GM12878 (cell line): ENCODE results near the gene MTO1. TPM values are rescaled to one million over a fixed set of nuclear protein-coding genes. Genes with fewer than 3 reads are reported as not detected.

ENCODE experiments used
- ESRRA ChIP-seq: IDR thresholded peaks from 2 replicates; pipeline ENCODE4 v1.6.1; 2012; ENCODE audit warnings: mild to moderate bottlenecking, low read length, improper control_type of control experiment
- FOS ChIP-seq: IDR thresholded peaks from 3 replicates; pipeline ENCODE4 v1.6.1; 2011; ENCODE audit warnings: borderline replicate concordance; ENCODE audit not compliant: insufficient read length; ENCODE audit errors: extremely low read depth
- FOXM1 ChIP-seq: IDR thresholded peaks from 2 replicates; pipeline ENCODE4 v1.6.1; 2012; ENCODE audit warnings: low read depth, mild to moderate bottlenecking, inconsistent platforms, low read length, moderate library complexity
- IKZF1 ChIP-seq: fragments of 450-650 bp; conservative IDR thresholded peaks from 2 replicates; pipeline ENCODE4 v1.6.1; 2017; ENCODE audit warnings: antibody characterized with exemption, mild to moderate bottlenecking
- RFX5 ChIP-seq: IDR thresholded peaks from 2 replicates; pipeline ENCODE4 v1.6.1; 2011; ENCODE audit warnings: low read depth, low read length, improper control_type of control experiment
- SP1 ChIP-seq: IDR thresholded peaks from one replicate; pipeline ENCODE4 v1.6.1; 2011; ENCODE audit warnings: low read depth, low read length
- SREBF1 ChIP-seq: IDR thresholded peaks from 2 replicates; pipeline ENCODE4 v1.6.1; 2012; ENCODE audit warnings: mild to moderate bottlenecking, low read length
- polyA plus RNA-seq, 11 experiments: library from polyadenylated mRNA; depleted of rRNA in 4 of 11; unstranded in 6 of 11; stranded (reverse) in 5 of 11; fragments of >200 nt; fragmentation: Nextera tagmentation in 4 of 11; fragmentation: Illumina TruSeq in 1 of 11; extraction: Ambion mirVana in 4 of 11; extraction: Trizol in 1 of 11; gene quantifications; 1 replicate in 1 of 11; 2 replicates in 10 of 11; pipeline versions ENCODE4 v1.2.1 to v1.2.3, GENCODE V29; 2011 to 2016; ENCODE audit warnings: inconsistent platforms in 2 of 11, missing spikeins in 2 of 11, low read depth in 1 of 11
- total RNA-seq, 4 experiments: library from RNA; depleted of rRNA in 3 of 4; stranded (reverse); fragments of >200 nt in 3 of 4; fragmentation: Illumina TruSeq in 1 of 4; extraction: Trizol in 1 of 4; gene quantifications; 2 replicates each; pipeline versions ENCODE4 v1.2.1 to v1.2.3, GENCODE V29; 2013 to 2021
- TF ChIP-seq, protein P1 (sequence below): fragments of 450-650 bp; formaldehyde crosslinking; IDR thresholded peaks from 2 replicates; pipeline ENCODE4 v1.5.0; 2022; ENCODE audit warnings: mild to moderate bottlenecking, missing genetic modification characterization
- TF ChIP-seq, protein P2 (sequence below): IDR thresholded peaks from 2 replicates; pipeline ENCODE4 v1.6.1; 2011; ENCODE audit warnings: mild to moderate bottlenecking, low read depth, low read length, moderate library complexity; ENCODE audit not compliant: insufficient replicate concordance
- TF ChIP-seq, protein P3 (sequence below): IDR thresholded peaks from 2 replicates; pipeline ENCODE4 v1.6.1; 2012; ENCODE audit warnings: mild to moderate bottlenecking, low read depth, low read length
- TF ChIP-seq, protein P4 (sequence below): fragments of 450-650 bp; IDR thresholded peaks from 2 replicates; pipeline ENCODE4 v1.6.1; 2017; ENCODE audit warnings: mild to moderate bottlenecking, moderate library complexity
- TF ChIP-seq, protein P5 (sequence below): fragments of 450-650 bp; formaldehyde crosslinking; IDR thresholded peaks from 2 replicates; pipeline ENCODE4 v1.4.0; 2022; ENCODE audit warnings: mild to moderate bottlenecking, moderate library complexity

The MTO1 gene
- total and polyA plus RNA-seq, 10 of the 15 experiments (the other 5 are each of a cell fraction or from before 2014, with no cell fraction given): 24.8 to 53.6 (median 33.1) TPM

DNA sequence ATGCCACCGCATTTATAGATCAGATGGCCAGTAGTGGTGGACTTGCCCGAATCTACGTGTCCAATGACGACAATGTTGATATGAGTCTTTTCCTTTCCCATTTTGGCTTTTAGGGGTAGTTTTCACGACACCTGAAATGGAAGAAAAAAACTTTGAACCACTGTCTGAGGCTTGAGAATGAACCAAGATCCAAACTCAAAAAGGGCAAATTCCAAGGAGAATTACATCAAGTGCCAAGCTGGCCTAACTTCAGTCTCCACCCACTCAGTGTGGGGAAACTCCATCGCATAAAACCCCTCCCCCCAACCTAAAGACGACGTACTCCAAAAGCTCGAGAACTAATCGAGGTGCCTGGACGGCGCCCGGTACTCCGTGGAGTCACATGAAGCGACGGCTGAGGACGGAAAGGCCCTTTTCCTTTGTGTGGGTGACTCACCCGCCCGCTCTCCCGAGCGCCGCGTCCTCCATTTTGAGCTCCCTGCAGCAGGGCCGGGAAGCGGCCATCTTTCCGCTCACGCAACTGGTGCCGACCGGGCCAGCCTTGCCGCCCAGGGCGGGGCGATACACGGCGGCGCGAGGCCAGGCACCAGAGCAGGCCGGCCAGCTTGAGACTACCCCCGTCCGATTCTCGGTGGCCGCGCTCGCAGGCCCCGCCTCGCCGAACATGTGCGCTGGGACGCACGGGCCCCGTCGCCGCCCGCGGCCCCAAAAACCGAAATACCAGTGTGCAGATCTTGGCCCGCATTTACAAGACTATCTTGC lies 58.6 kb downstream of the MTO1 start (continued):
- TF ChIP-seq, protein P1, sequence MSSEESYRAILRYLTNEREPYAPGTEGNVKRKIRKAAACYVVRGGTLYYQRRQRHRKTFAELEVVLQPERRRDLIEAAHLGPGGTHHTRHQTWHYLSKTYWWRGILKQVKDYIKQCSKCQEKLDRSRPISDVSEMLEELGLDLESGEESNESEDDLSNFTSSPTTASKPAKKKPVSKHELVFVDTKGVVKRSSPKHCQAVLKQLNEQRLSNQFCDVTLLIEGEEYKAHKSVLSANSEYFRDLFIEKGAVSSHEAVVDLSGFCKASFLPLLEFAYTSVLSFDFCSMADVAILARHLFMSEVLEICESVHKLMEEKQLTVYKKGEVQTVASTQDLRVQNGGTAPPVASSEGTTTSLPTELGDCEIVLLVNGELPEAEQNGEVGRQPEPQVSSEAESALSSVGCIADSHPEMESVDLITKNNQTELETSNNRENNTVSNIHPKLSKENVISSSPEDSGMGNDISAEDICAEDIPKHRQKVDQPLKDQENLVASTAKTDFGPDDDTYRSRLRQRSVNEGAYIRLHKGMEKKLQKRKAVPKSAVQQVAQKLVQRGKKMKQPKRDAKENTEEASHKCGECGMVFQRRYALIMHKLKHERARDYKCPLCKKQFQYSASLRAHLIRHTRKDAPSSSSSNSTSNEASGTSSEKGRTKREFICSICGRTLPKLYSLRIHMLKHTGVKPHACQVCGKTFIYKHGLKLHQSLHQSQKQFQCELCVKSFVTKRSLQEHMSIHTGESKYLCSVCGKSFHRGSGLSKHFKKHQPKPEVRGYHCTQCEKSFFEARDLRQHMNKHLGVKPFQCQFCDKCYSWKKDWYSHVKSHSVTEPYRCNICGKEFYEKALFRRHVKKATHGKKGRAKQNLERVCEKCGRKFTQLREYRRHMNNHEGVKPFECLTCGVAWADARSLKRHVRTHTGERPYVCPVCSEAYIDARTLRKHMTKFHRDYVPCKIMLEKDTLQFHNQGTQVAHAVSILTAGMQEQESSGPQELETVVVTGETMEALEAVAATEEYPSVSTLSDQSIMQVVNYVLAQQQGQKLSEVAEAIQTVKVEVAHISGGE (CRISPR knock-in tag): 0 out of 2 replicates have a peak, but pooled peaks have one; percentile 29
- TF ChIP-seq, protein P2, sequence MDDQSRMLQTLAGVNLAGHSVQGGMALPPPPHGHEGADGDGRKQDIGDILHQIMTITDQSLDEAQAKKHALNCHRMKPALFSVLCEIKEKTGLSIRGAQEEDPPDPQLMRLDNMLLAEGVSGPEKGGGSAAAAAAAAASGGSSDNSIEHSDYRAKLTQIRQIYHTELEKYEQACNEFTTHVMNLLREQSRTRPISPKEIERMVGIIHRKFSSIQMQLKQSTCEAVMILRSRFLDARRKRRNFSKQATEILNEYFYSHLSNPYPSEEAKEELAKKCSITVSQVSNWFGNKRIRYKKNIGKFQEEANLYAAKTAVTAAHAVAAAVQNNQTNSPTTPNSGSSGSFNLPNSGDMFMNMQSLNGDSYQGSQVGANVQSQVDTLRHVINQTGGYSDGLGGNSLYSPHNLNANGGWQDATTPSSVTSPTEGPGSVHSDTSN: no peak
- TF ChIP-seq FOS: no peak
- TF ChIP-seq FOXM1: no peak
- TF ChIP-seq, protein P3, sequence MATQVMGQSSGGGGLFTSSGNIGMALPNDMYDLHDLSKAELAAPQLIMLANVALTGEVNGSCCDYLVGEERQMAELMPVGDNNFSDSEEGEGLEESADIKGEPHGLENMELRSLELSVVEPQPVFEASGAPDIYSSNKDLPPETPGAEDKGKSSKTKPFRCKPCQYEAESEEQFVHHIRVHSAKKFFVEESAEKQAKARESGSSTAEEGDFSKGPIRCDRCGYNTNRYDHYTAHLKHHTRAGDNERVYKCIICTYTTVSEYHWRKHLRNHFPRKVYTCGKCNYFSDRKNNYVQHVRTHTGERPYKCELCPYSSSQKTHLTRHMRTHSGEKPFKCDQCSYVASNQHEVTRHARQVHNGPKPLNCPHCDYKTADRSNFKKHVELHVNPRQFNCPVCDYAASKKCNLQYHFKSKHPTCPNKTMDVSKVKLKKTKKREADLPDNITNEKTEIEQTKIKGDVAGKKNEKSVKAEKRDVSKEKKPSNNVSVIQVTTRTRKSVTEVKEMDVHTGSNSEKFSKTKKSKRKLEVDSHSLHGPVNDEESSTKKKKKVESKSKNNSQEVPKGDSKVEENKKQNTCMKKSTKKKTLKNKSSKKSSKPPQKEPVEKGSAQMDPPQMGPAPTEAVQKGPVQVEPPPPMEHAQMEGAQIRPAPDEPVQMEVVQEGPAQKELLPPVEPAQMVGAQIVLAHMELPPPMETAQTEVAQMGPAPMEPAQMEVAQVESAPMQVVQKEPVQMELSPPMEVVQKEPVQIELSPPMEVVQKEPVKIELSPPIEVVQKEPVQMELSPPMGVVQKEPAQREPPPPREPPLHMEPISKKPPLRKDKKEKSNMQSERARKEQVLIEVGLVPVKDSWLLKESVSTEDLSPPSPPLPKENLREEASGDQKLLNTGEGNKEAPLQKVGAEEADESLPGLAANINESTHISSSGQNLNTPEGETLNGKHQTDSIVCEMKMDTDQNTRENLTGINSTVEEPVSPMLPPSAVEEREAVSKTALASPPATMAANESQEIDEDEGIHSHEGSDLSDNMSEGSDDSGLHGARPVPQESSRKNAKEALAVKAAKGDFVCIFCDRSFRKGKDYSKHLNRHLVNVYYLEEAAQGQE: no peak
- no peak for TF ChIP-seq SREBF1
- TF ChIP-seq IKZF1: peak; percentile 27; the same call in 1 of the 2 replicates
- TF ChIP-seq, protein P4, sequence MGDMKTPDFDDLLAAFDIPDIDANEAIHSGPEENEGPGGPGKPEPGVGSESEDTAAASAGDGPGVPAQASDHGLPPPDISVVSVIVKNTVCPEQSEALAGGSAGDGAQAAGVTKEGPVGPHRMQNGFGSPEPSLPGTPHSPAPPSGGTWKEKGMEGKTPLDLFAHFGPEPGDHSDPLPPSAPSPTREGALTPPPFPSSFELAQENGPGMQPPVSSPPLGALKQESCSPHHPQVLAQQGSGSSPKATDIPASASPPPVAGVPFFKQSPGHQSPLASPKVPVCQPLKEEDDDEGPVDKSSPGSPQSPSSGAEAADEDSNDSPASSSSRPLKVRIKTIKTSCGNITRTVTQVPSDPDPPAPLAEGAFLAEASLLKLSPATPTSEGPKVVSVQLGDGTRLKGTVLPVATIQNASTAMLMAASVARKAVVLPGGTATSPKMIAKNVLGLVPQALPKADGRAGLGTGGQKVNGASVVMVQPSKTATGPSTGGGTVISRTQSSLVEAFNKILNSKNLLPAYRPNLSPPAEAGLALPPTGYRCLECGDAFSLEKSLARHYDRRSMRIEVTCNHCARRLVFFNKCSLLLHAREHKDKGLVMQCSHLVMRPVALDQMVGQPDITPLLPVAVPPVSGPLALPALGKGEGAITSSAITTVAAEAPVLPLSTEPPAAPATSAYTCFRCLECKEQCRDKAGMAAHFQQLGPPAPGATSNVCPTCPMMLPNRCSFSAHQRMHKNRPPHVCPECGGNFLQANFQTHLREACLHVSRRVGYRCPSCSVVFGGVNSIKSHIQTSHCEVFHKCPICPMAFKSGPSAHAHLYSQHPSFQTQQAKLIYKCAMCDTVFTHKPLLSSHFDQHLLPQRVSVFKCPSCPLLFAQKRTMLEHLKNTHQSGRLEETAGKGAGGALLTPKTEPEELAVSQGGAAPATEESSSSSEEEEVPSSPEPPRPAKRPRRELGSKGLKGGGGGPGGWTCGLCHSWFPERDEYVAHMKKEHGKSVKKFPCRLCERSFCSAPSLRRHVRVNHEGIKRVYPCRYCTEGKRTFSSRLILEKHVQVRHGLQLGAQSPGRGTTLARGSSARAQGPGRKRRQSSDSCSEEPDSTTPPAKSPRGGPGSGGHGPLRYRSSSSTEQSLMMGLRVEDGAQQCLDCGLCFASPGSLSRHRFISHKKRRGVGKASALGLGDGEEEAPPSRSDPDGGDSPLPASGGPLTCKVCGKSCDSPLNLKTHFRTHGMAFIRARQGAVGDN: 0 out of 2 replicates have a peak, but pooled peaks have one; percentile 25
- no peak for TF ChIP-seq ESRRA
- no peak for TF ChIP-seq RFX5
- TF ChIP-seq, protein P5, sequence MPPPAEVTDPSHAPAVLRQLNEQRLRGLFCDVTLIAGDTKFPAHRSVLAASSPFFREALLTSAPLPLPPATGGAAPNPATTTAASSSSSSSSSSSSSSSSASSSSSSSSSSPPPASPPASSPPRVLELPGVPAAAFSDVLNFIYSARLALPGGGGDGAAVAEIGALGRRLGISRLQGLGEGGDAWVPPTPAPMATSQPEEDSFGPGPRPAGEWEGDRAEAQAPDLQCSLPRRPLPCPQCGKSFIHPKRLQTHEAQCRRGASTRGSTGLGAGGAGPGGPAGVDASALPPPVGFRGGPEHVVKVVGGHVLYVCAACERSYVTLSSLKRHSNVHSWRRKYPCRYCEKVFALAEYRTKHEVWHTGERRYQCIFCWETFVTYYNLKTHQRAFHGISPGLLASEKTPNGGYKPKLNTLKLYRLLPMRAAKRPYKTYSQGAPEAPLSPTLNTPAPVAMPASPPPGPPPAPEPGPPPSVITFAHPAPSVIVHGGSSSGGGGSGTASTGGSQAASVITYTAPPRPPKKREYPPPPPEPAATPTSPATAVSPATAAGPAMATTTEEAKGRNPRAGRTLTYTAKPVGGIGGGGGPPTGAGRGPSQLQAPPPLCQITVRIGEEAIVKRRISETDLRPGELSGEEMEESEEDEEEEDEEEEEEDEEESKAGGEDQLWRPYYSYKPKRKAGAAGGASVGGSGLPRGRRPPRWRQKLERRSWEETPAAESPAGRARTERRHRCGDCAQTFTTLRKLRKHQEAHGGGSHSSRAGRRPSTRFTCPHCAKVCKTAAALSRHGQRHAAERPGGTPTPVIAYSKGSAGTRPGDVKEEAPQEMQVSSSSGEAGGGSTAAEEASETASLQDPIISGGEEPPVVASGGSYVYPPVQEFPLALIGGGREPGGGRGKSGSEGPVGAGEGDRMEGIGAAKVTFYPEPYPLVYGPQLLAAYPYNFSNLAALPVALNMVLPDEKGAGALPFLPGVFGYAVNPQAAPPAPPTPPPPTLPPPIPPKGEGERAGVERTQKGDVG (CRISPR knock-in tag): peak; percentile 74; the same call in 1 of the 2 replicates
- TF ChIP-seq SP1: no peak
